Mucosa of rectum (tissue), 2 donors: ENCODE data around the gene MRPL27.
"Not testable (repeated sequence)": the region's sequence is repeated elsewhere in the genome, so short reads cannot be mapped to it uniquely, and the experiment has no call there.

ENCODE experiments used
- H3K27ac ChIP-seq, 2 donors: one replicate each; pipeline ENCODE4 v1.7.0; 2013; ENCODE audit warnings: inconsistent platforms in 2 of 2, low read depth in 2 of 2, low read length in 2 of 2
- H3K27me3 ChIP-seq, 2 donors: one replicate each; pipeline ENCODE4 v1.7.0; 2013; ENCODE audit warnings: low read length in 2 of 2; ENCODE audit not compliant: control insufficient read depth in 2 of 2, insufficient read depth in 2 of 2
- H3K36me3 ChIP-seq, 2 donors: one replicate each; pipeline ENCODE4 v1.7.0; 2013; ENCODE audit warnings: low read length in 2 of 2; ENCODE audit not compliant: control insufficient read depth in 2 of 2, insufficient read depth in 2 of 2
- H3K4me1 ChIP-seq, 2 donors: one replicate each; pipeline ENCODE4 v1.7.0; 2013; ENCODE audit warnings: low read length in 2 of 2, mild to moderate bottlenecking in 1 of 2; ENCODE audit not compliant: control insufficient read depth in 2 of 2, insufficient read depth in 2 of 2
- H3K4me3 ChIP-seq, 2 donors: one replicate each; pipeline ENCODE4 v1.7.0; 2013; ENCODE audit warnings: low read length in 2 of 2
- H3K9ac ChIP-seq, 2 donors: one replicate each; pipeline ENCODE4 v1.7.0; 2013; ENCODE audit warnings: low read length in 2 of 2, low read depth in 1 of 2, mild to moderate bottlenecking in 1 of 2
- H3K9me3 ChIP-seq, 2 donors: one replicate each; pipeline ENCODE4 v1.7.0; 2013; ENCODE audit warnings: low read length in 2 of 2; ENCODE audit not compliant: control insufficient read depth in 2 of 2
- donor health status: healthy.
- donor health status: Normal muscosa, but diverticular disease.

Gene MRPL27

DNA sequence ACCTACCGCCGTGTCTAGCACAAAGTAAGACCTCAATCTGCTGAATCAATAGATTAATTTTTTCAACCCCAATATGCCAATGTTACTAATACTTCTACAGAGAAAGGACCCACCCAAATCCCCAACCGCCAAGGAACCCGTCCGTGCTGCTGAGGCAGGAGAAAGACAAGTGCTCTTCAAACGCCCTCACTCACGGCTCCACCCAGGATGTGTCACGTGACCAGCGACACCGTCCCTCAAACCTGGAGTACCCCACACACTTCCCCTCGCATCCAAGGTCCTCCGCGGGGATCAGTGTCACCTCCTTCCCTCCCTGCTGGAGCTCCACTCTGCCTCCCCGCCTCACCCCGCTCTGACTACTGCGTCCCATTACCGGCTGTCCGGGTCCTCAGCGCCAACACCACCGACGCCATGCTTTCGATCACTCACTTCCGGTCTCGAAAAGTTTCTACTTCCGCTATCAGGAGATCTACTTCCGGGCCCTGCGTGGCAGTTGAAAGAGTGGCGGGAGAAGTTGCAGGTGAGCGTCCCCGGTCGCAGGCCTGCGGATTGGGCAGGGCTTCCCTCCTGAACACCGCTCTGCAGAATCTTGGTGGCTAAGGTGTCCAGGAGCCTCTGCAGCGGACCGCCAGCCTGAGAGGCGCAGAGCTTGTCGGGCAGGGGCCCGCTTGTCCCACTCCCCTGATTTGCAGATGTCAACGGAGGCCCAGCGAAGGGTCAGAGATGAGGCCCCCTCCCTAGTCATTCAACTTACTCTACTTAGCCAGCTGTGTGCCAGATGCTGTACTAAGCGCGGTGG lies at the start of gene MRPL27, which contains the start of gene EME1:
Gene MRPL27 (minus strand): TSS at position 427 of the 799 bp plus-strand sequence. CDS start 14 bp downstream, at position 413.
Gene EME1 (plus strand): TSS at position 472 of the 799 bp plus-strand sequence. CDS start 1,980 bp downstream, outside the sequence.
- H3K27ac ChIP-seq = peak within 1 kb of the TSS; percentile 95 to 99
- peaks cover 22 to 28% of the 10 kb centered on the region in 2 donors for H3K36me3 ChIP-seq
- peak within 1 kb of the TSS; percentile 90 to 100 for H3K9ac ChIP-seq
- H3K4me3 ChIP-seq = peak within 1 kb of the TSS; percentile 93 to 100
- no peaks in the 10 kb centered on the region for H3K9me3 ChIP-seq
- no peaks in the 10 kb centered on the region for H3K27me3 ChIP-seq
- peaks cover 19 to 23% of the 10 kb centered on the region in 2 donors for H3K4me1 ChIP-seq

DNA sequence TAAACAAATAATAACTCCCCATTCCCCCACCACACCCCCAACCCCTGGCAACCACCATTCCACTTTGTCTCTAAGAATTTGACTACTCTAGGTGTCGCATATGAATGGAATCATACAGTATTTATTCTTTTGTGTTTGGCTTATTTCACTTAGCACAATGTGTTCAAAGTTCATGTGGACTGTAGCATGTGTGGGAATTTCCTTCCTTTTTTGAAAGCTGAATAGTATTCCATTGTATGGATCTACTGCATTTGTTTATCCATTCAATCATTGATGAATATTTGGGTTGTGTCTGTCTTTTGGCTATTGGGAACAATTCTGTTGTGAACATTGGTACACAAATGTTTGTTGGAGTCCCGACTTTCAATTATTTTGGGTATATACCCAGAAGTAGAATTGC lies 49.8 kb upstream of the MRPL27 start:
- Histone ChIP-seq H3K9me3 (no peaks in the 10 kb centered on the region), H3K27me3 (no peaks in the 10 kb centered on the region), H3K36me3 (no peaks in the 10 kb centered on the region), H3K4me3 (no peak overlapping the region), H3K9ac (no peak overlapping the region), H3K27ac (no peak overlapping the region), H3K4me1 (peaks cover 25 to 28% of the 10 kb centered on the region in 2 donors)

DNA sequence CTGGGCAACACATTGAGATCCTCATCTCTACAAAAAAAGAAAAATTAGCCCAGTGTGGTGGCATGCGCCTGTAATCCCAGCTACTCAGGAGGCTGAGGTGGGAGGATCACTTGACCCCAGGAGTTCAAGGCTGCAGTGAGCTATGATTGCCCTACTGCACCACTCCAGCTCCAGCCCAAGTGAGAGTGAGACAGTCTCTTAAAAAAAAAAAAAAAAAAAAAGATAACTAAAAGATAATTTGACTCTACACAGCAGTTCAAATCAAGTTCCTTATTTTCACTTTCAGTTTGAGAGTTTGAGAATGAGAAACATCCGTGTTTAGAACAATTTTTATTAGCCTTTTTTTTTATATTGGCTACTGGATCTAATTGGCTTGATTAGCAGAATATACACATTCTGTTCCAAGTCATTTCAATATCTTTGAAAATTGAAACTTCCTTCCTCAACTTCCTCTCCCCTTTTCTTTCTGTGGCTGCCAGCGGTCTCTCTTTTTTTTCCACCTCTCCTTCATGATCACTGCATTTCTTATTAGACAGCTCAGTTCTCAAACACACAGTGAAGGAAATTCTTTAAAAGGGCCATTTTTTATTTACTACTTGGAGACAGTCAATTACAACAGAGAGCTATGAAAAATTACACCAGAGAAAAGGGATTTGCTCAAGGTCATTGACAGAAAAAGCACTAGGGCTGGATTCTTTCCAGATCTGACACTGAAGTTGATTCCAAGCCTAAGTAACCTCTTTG lies 48.5 kb upstream of the MRPL27 start:
- peak overlapping the region in 1 of 2 donors; percentile 3 for H3K9ac ChIP-seq

DNA sequence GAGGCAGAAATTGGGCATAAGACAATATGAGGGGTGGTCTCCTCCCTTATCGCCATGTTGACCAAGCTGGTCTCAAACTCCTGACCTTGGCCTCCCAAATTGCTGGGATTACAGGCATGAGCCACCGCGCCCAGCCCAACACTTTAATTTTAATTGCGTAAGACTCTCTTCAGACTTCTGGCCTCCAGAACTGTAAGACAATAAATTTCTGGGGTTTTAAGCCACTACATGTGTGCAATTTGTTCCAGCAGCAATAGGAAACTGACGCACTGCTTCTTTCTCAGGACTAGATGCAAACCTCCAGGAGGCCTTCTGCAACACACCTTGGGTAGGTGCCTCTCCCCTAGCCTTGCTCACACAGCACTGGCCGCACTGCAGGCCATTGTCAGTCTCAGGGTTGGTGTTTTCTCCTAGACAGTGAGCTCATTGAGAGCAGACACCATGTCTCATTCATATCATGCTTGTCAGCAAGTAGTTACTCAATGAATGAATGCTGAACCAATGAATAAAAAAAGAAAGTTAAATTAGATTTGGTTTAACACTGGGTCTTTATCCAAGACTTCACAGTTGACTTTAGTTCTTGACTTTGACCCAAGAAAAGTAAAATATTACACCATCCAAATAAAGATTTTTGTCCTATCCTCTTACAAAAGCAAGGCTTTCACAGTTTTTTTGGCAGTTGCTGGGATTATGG lies 47.6 kb upstream of the MRPL27 start:
- H3K27ac ChIP-seq = peak overlapping the region; percentile 13 to 53
- H3K9ac ChIP-seq = no peak overlapping the region
- no peaks in the 10 kb centered on the region for H3K27me3 ChIP-seq
- H3K4me3 ChIP-seq = peak overlapping the region in 1 of 2 donors; percentile 59
- H3K4me1 ChIP-seq = peaks cover 12 to 13% of the 10 kb centered on the region in 2 donors
- H3K36me3 ChIP-seq = no peaks in the 10 kb centered on the region
- no peaks in the 10 kb centered on the region for H3K9me3 ChIP-seq

More for the DNA sequence above, 48.5 kb upstream of the MRPL27 start:
- Histone ChIP-seq H3K36me3 (no peaks in the 10 kb centered on the region), H3K9me3 (no peaks in the 10 kb centered on the region), H3K27ac (peak overlapping the region; percentile 58 to 65), H3K27me3 (no peaks in the 10 kb centered on the region), H3K4me3 (peak overlapping the region in 1 of 2 donors; percentile 59), H3K4me1 (peaks cover 15% of the 10 kb centered on the region in 2 donors)

DNA sequence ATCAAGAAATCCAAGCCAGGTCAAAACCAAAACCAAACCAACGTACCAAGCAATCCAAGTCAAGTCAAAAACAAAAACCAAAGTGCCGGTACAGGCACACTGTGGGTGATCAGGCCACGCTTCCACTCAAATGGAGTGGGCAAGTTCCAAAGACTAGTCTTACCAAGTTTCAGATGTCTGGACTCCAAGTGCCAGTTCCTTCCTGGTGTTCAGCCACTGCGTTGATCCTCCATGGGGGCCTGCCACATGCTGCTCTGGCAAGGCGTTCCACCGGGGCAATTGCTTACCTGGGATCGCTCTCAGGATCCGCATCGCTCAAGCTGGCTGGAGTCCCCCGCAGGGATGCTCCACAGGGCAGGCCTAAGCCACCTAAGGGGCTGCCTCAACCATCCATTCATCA lies 46.6 kb upstream of the MRPL27 start:
- not testable (repeated sequence) for H3K36me3 ChIP-seq, H3K27ac ChIP-seq

DNA sequence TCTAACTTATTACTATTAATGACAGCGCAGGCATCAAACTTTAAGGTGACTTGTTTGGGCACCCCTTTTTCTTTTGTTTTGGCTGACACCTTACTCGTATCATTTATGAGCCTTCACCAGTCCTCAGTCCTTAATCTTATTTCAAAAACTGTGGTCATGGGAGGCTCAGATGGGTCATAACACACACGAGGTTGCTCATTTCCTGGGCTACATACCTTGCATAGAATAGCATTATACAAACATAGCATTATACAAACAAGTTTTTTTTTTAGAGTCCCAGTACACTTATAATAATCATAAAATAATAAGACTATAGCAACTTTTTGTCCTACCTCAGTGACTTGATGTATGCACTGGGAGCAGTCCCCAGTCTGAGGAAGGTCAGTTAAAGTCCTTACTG lies 41.8 kb upstream of the MRPL27 start:
- H3K9ac ChIP-seq = no peak overlapping the region
- H3K27me3 ChIP-seq = no peaks in the 10 kb centered on the region
- peaks cover 0 to 7% of the 10 kb centered on the region in 2 donors for H3K4me1 ChIP-seq
- H3K9me3 ChIP-seq = no peaks in the 10 kb centered on the region
- no peak overlapping the region for H3K4me3 ChIP-seq
- H3K27ac ChIP-seq = no peak overlapping the region
- H3K36me3 ChIP-seq = no peaks in the 10 kb centered on the region

More for the DNA sequence above, 46.6 kb upstream of the MRPL27 start:
- not testable (repeated sequence) for H3K9me3 ChIP-seq, H3K27me3 ChIP-seq, H3K4me1 ChIP-seq, H3K9ac ChIP-seq, H3K4me3 ChIP-seq

DNA sequence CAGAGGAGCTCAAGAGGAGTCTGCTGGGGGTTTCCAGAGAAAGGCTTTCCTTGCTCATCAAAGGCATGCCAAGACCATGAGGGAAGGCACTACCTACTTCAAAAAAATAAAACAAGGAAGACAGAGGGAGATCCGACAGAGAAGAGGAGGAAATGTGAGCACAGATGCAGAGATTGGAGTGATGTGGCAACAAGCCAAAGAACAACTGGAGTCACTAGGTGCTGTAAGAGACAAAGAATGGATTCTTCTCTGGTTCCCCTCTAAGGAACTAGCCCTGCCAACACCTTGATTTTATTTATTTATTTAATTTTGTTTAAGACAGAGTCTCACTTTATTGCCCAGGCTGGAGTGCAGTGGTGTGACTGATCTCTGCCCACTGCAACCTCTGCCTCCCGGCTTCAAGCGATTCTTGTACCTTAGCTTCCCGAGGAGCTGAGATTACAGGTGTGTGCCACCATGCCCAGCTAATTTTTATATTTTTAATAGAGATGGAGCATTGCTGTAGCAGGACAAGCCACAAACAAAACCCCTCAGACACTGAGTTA lies 39.3 kb upstream of the MRPL27 start:
- no peak overlapping the region for H3K27ac ChIP-seq

DNA sequence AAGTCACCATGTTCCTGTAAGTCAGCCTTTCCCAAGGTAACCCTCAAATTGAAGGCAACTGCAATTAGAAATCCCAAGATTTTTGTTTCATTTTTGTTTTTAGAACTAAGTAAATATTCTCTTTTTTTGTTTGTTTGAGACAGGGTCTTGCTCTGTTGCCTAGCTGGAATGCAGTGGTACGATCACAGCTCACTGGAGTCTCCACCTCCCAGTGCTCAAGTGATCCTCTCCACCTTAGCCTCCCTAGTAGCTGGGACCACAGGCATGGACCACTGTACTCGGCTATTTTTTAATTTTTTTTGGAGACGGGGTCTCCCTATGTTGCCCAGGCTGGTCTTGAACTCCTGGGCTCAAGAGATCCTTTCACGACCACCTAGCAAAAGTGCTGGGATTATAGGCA lies 34.9 kb upstream of the MRPL27 start:
- no peak overlapping the region for H3K4me3 ChIP-seq
- H3K9ac ChIP-seq = no peak overlapping the region
- H3K4me1 ChIP-seq = peaks cover 0 to 7% of the 10 kb centered on the region in 2 donors
- no peak overlapping the region for H3K27ac ChIP-seq
- H3K27me3 ChIP-seq = no peaks in the 10 kb centered on the region
- no peaks in the 10 kb centered on the region for H3K36me3 ChIP-seq
- H3K9me3 ChIP-seq = no peaks in the 10 kb centered on the region

More for the DNA sequence above, 39.3 kb upstream of the MRPL27 start:
- Histone ChIP-seq H3K4me1 (peaks cover 0 to 7% of the 10 kb centered on the region in 2 donors), H3K4me3 (no peak overlapping the region), H3K9ac (no peak overlapping the region), H3K9me3 (no peaks in the 10 kb centered on the region), H3K27me3 (no peaks in the 10 kb centered on the region), H3K36me3 (no peaks in the 10 kb centered on the region)

DNA sequence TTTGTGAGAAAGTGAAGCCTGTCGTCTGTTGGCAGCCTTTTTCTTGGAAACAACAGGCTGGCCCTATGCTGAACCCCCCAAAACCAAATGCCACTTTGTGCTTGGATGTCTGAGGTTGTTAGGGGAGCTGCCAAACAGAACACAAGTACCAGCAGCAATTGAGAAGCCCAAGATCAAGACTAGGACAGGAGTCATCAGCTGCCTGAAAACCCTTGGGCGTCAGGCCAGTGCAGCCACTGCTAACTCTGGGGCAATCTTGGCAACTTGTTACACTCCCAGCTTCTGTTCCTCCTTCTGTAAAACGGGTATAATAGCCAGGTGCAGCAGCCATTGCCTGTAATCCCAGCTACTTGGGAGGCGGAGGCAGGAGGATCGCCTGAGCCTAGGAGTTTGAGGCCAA lies 33.6 kb upstream of the MRPL27 start:
- peaks cover 0 to 3% of the 10 kb centered on the region in 2 donors for H3K4me1 ChIP-seq
- no peaks in the 10 kb centered on the region for H3K9me3 ChIP-seq
- no peak overlapping the region for H3K9ac ChIP-seq
- H3K36me3 ChIP-seq = no peaks in the 10 kb centered on the region
- no peaks in the 10 kb centered on the region for H3K27me3 ChIP-seq
- no peak overlapping the region for H3K4me3 ChIP-seq
- H3K27ac ChIP-seq = no peak overlapping the region
